CD14-positive monocyte (primary cell): Measurements from ENCODE around the gene ARL15. TPM values are rescaled to one million over a fixed set of nuclear protein-coding genes. Genes with fewer than 3 reads are reported as not detected.
A peak's percentile ranks its signal among the peaks of the same experiment; 100 is the strongest.

Source experiments
- DNase-seq, 3 donors: peaks; one replicate each; pipeline ENCODE4 v3.0.0-alpha.2; 2011 to 2022
- H2AFZ ChIP-seq: 2 replicates; pipeline ENCODE4 v1.6.0; 2012; ENCODE audit warnings: mild to moderate bottlenecking, low read depth, low read length, inconsistent platforms; ENCODE audit not compliant: insufficient read depth, poor library complexity, severe bottlenecking
- H3K27ac ChIP-seq, 2 donors: 1 replicate in 1 of 2; 2 replicates in 1 of 2; pipeline ENCODE4 v1.5.1; 2012 to 2013; ENCODE audit warnings: low read length in 2 of 2, control low read depth in 1 of 2, inconsistent platforms in 1 of 2, low read depth in 1 of 2, mild to moderate bottlenecking in 1 of 2
- H3K27me3 ChIP-seq, 2 donors: one replicate each; pipeline versions ENCODE4 v1.6.0 to v1.6.1; 2011 to 2013; ENCODE audit warnings: low read length in 2 of 2; ENCODE audit not compliant: control insufficient read depth in 2 of 2, insufficient read depth in 2 of 2
- H3K36me3 ChIP-seq, 2 donors: replicated peaks in 1 of 2; 1 replicate in 1 of 2; 2 replicates in 1 of 2; pipeline versions ENCODE4 v1.5.1 to v1.6.1; 2012 to 2013; ENCODE audit warnings: low read length in 2 of 2, control low read depth in 1 of 2, inconsistent platforms in 1 of 2, mild to moderate bottlenecking in 1 of 2; ENCODE audit not compliant: insufficient read depth in 2 of 2, control insufficient read depth in 1 of 2
- H3K4me1 ChIP-seq, 2 donors: 1 replicate in 1 of 2; 2 replicates in 1 of 2; pipeline versions ENCODE4 v1.5.1 to v1.6.1; 2012 to 2013; ENCODE audit warnings: low read length in 2 of 2, control low read depth in 1 of 2, inconsistent platforms in 1 of 2, mild to moderate bottlenecking in 1 of 2, moderate library complexity in 1 of 2; ENCODE audit not compliant: insufficient read depth in 2 of 2, control insufficient read depth in 1 of 2
- H3K4me2 ChIP-seq: replicated peaks from 2 replicates; pipeline ENCODE3; 2012; ENCODE audit warnings: low read length, moderate library complexity, mild to moderate bottlenecking; ENCODE audit not compliant: poor library complexity, severe bottlenecking; ENCODE audit errors: extremely low read depth
- H3K4me3 ChIP-seq, 3 experiments: fragments of 200-600 bp in 1 of 3; sonication (generic) in 1 of 3; replicated peaks in 1 of 3; 1 replicate in 2 of 3; 2 replicates in 1 of 3; pipeline ENCODE4 v1.5.1; 2011 to 2013; ENCODE audit warnings: low read length in 3 of 3, mild to moderate bottlenecking in 3 of 3, control low read depth in 2 of 3, low read depth in 2 of 3, inconsistent platforms in 1 of 3, moderate library complexity in 1 of 3
- H3K79me2 ChIP-seq: 2 replicates; pipeline ENCODE4 v1.6.0; 2012; ENCODE audit warnings: mild to moderate bottlenecking, control low read depth, inconsistent platforms, low read length, moderate library complexity; ENCODE audit not compliant: insufficient read depth
- H3K9ac ChIP-seq: 2 replicates; pipeline ENCODE4 v1.6.0; 2017; ENCODE audit warnings: low read length, mild to moderate bottlenecking; ENCODE audit not compliant: insufficient read depth, poor library complexity, severe bottlenecking
- H3K9me3 ChIP-seq, 2 donors: replicated peaks in 1 of 2; 1 replicate in 1 of 2; 2 replicates in 1 of 2; pipeline versions ENCODE4 v1.5.1 to v1.6.1; 2012 to 2013; ENCODE audit warnings: low read length in 2 of 2, control low read depth in 1 of 2; ENCODE audit not compliant: control insufficient read depth in 1 of 2, insufficient read depth in 1 of 2
- H4K20me1 ChIP-seq: 2 replicates; pipeline ENCODE4 v1.6.0; 2012; ENCODE audit warnings: mild to moderate bottlenecking, low read length, control low read depth, moderate library complexity; ENCODE audit not compliant: insufficient read depth
- H3K27ac Mint-ChIP-seq, 7 donors: one replicate each; pipeline ENCODE4 v1.8.0; 2020; ENCODE audit warnings: mild to moderate bottlenecking in 7 of 7, mixed read lengths in 7 of 7, moderate library complexity in 6 of 7, inconsistent platforms in 2 of 7
- H3K27me3 Mint-ChIP-seq, 3 donors: one replicate each; pipeline ENCODE4 v1.8.0; 2021 to 2022; ENCODE audit warnings: low read depth in 3 of 3, mild to moderate bottlenecking in 3 of 3, mixed read lengths in 3 of 3, moderate library complexity in 3 of 3, inconsistent platforms in 1 of 3
- H3K36me3 Mint-ChIP-seq, 2 donors: one replicate each; pipeline ENCODE4 v1.8.0; 2020; ENCODE audit warnings: mixed read lengths in 2 of 2, inconsistent platforms in 1 of 2, mild to moderate bottlenecking in 1 of 2
- H3K4me1 Mint-ChIP-seq: one replicate; pipeline ENCODE4 v1.8.0; 2020; ENCODE audit warnings: mild to moderate bottlenecking, mixed read lengths
- H3K4me3 Mint-ChIP-seq, 2 donors: one replicate each; pipeline ENCODE4 v1.8.0; 2020; ENCODE audit warnings: mild to moderate bottlenecking in 2 of 2, mixed read lengths in 2 of 2, moderate library complexity in 1 of 2
- H3K9me3 Mint-ChIP-seq, 7 donors: one replicate each; pipeline ENCODE4 v1.8.0; 2020 to 2022; ENCODE audit warnings: mixed read lengths in 7 of 7, mild to moderate bottlenecking in 6 of 7, moderate library complexity in 6 of 7, inconsistent platforms in 2 of 7
- CTCF ChIP-seq: fragments of 200-600 bp; IDR thresholded peaks from one replicate; pipeline ENCODE4 v1.8.0; 2022; ENCODE audit warnings: antibody characterized with exemption, mild to moderate bottlenecking
- WGBS: methylation state at CpG from one replicate; pipeline ENCODE4 v1.1.5; 2013; ENCODE audit warnings: missing lambda C conversion rate; ENCODE audit not compliant: insufficient coverage; 5-methylcytosine and 5-hydroxymethylcytosine counted together
- intact Hi-C, 2 donors: fragments of 100-400 bp; cut with micrococcal nuclease; formaldehyde crosslinking; loops; one replicate each; pipeline versions ENCODE4 v1.15.0 to v1.15.1; 2023
- polyA plus RNA-seq, 3 donors: library from polyadenylated mRNA; depleted of rRNA in 1 of 3; unstranded in 2 of 3; stranded (reverse) in 1 of 3; fragments of 300-500 nt in 2 of 3; fragments of >200 nt in 1 of 3; fragmentation: Illumina TruSeq in 2 of 3; gene quantifications; 1 replicate in 2 of 3; 2 replicates in 1 of 3; pipeline ENCODE4 v1.2.3, GENCODE V29; 2012 to 2021

ARL15 gene
- polyA plus RNA-seq, 3 donors: 10.5 to 27.6 (median 18.0) TPM

- Histone ChIP-seq H3K27me3 (no peaks in the 10 kb centered on the region), H3K9me3 (no peaks in the 10 kb centered on the region), H4K20me1 (peaks cover 68% of the 10 kb centered on the region), H3K9ac (no peak overlapping the region), H3K4me3 (no peak overlapping the region), H3K27ac (no peak overlapping the region), H3K4me1 (no peaks in the 10 kb centered on the region), H3K36me3 (no peaks in the 10 kb centered on the region), H3K4me2 (no peak overlapping the region), H2AFZ (no peak overlapping the region), H3K79me2 (peaks cover 15% of the 10 kb centered on the region)
- Mint-ChIP-seq H3K27ac (no peak overlapping the region), H3K9me3 (no peaks in the 10 kb centered on the region), H3K27me3 (no peaks in the 10 kb centered on the region), H3K4me3 (no peak overlapping the region), H3K36me3 (peaks cover 0 to 2% of the 10 kb centered on the region in 2 donors), H3K4me1 (peaks cover 2% of the 10 kb centered on the region)
- DNase-seq: no peak
- TF ChIP-seq CTCF: no peak
- intact Hi-C loops: no loop called here
- WGBS: 100% methylated on average over 1 of the region's 2 CpGs
These were observed 123.4 kb downstream of the ARL15 start for GRCh38 chr5:54186912-54187445.

- no peak for TF ChIP-seq CTCF
- no peak overlapping the region for H2AFZ ChIP-seq
- H3K9me3 Mint-ChIP-seq: no peaks in the 10 kb centered on the region
- no peaks in the 10 kb centered on the region for H3K4me1 Mint-ChIP-seq
- H3K4me1 ChIP-seq: no peaks in the 10 kb centered on the region
- WGBS: no CpG with 5 or more reads among the region's 8 CpGs
- H3K36me3 Mint-ChIP-seq: peaks cover 0 to 2% of the 10 kb centered on the region in 2 donors
- no peaks in the 10 kb centered on the region for H3K9me3 ChIP-seq
- no peak overlapping the region for H3K4me3 ChIP-seq
- H3K79me2 ChIP-seq: peaks cover 15% of the 10 kb centered on the region
- H4K20me1 ChIP-seq: peaks cover 59% of the 10 kb centered on the region
- no peak for DNase-seq
- intact Hi-C loops: no loop called here
- no peak overlapping the region for H3K9ac ChIP-seq
- H3K4me3 Mint-ChIP-seq: no peak overlapping the region
- no peaks in the 10 kb centered on the region for H3K27me3 Mint-ChIP-seq
- no peak overlapping the region for H3K27ac ChIP-seq
- H3K4me2 ChIP-seq: no peak overlapping the region
- H3K27ac Mint-ChIP-seq: peak overlapping the region in 1 of 7 donors; percentile 54
- no peaks in the 10 kb centered on the region for H3K27me3 ChIP-seq
- H3K36me3 ChIP-seq: no peaks in the 10 kb centered on the region
These were observed 124.3 kb downstream of the ARL15 start for GRCh38 chr5:54186108-54186507.
